Neural cell (in vitro differentiated cells): ENCODE data around the gene SLC25A21. TPM values are rescaled to one million over a fixed set of nuclear protein-coding genes. Genes with fewer than 3 reads are reported as not detected.

ENCODE experiments used
- H2AFZ ChIP-seq: fragments of 200-600, 300-800 bp; sonication (generic), shearing (Covaris generic); 2 replicates; pipeline ENCODE4 v1.6.0; 2014; ENCODE audit warnings: low read depth, mild to moderate bottlenecking, antibody characterized with exemption, low read length, moderate library complexity
- H3F3A ChIP-seq: fragments of 200-600 bp; shearing (Covaris generic); 2 replicates; pipeline ENCODE4 v1.6.1; 2016; ENCODE audit warnings: mild to moderate bottlenecking, moderate library complexity, mixed read lengths, antibody characterized with exemption, low read length; ENCODE audit not compliant: insufficient read depth, poor library complexity, severe bottlenecking
- H3K27ac ChIP-seq: fragments of 200-600, 300-800 bp; sonication (generic), shearing (Covaris generic); 2 replicates; pipeline ENCODE4 v1.5.1; 2014; ENCODE audit warnings: mild to moderate bottlenecking, low read length, moderate library complexity
- H3K27me3 ChIP-seq: fragments of 300-800, 200-600 bp; sonication (generic), shearing (Covaris generic); 2 replicates; pipeline ENCODE4 v1.6.0; 2014; ENCODE audit warnings: mild to moderate bottlenecking, low read depth, low read length, moderate library complexity; ENCODE audit not compliant: insufficient read depth
- H3K36me3 ChIP-seq: fragments of 300-800, 200-600 bp; sonication (generic), shearing (Covaris generic); 2 replicates; pipeline ENCODE4 v1.5.1; 2014; ENCODE audit warnings: mild to moderate bottlenecking, antibody characterized with exemption, low read length, moderate library complexity; ENCODE audit not compliant: insufficient read depth
- H3K4me2 ChIP-seq: fragments of 300-800, 200-600 bp; sonication (generic), shearing (Covaris generic); 2 replicates; pipeline ENCODE4 v1.6.0; 2014; ENCODE audit warnings: mild to moderate bottlenecking, low read length
- H3K4me3 ChIP-seq: fragments of 300-800, 200-600 bp; sonication (generic), shearing (Covaris generic); 2 replicates; pipeline ENCODE4 v1.5.1; 2014; ENCODE audit warnings: mild to moderate bottlenecking, low read length, moderate library complexity
- H3K79me2 ChIP-seq: fragments of 200-600 bp; shearing (Covaris generic); replicated peaks from 2 replicates; pipeline ENCODE4 v1.6.0; 2014; ENCODE audit warnings: mild to moderate bottlenecking, low read length, moderate library complexity; ENCODE audit not compliant: insufficient read depth
- H3K9ac ChIP-seq: fragments of 300-800, 200-600 bp; sonication (generic), shearing (Covaris generic); 2 replicates; pipeline ENCODE4 v1.6.1; 2016; ENCODE audit warnings: mild to moderate bottlenecking, low read length, mixed read lengths
- H3K9me2 ChIP-seq: fragments of 200-600 bp; shearing (Covaris generic); 2 replicates; pipeline ENCODE4 v1.6.1; 2016; ENCODE audit warnings: mild to moderate bottlenecking, low read length, mixed read lengths; ENCODE audit not compliant: insufficient read depth
- H3K9me3 ChIP-seq: fragments of 200-600, 300-800 bp; sonication (generic), shearing (Covaris generic); 2 replicates; pipeline ENCODE4 v1.6.1; 2016; ENCODE audit warnings: mild to moderate bottlenecking, mixed run types, low read length, moderate library complexity, mixed read lengths
- H4K20me1 ChIP-seq: fragments of 200-600 bp; shearing (Covaris generic); 2 replicates; pipeline ENCODE4 v1.6.1; 2016; ENCODE audit warnings: mild to moderate bottlenecking, mixed run types; ENCODE audit not compliant: insufficient read depth
- EP300 ChIP-seq: fragments of 450-650 bp; conservative IDR thresholded peaks from 2 replicates; pipeline ENCODE4 v1.6.1; 2014; ENCODE audit warnings: antibody characterized with exemption, mild to moderate bottlenecking, moderate library complexity; ENCODE audit not compliant: poor library complexity, severe bottlenecking
- EZH2 ChIP-seq: fragments of 200-600, 300-800 bp; shearing (Covaris generic), sonication (generic); IDR thresholded peaks from 2 replicates; pipeline ENCODE4 v1.6.1; 2014; ENCODE audit warnings: antibody characterized with exemption, low read length, borderline replicate concordance, mild to moderate bottlenecking; ENCODE audit not compliant: insufficient read depth, poor library complexity, severe bottlenecking
- MXI1 ChIP-seq: fragments of 450-650 bp; conservative IDR thresholded peaks from 2 replicates; pipeline ENCODE4 v1.6.1; 2014; ENCODE audit warnings: antibody characterized with exemption, mild to moderate bottlenecking; ENCODE audit not compliant: poor library complexity, severe bottlenecking
- POLR2AphosphoS5 ChIP-seq: IDR thresholded peaks from 2 replicates; pipeline ENCODE4 v1.6.1; 2012
- RAD21 ChIP-seq: fragments of 450-650 bp; conservative IDR thresholded peaks from 2 replicates; pipeline ENCODE4 v1.6.1; 2014; ENCODE audit warnings: antibody characterized with exemption, mild to moderate bottlenecking, moderate library complexity
- SMC3 ChIP-seq: fragments of 450-650 bp; conservative IDR thresholded peaks from 2 replicates; pipeline ENCODE4 v1.6.1; 2014; ENCODE audit warnings: antibody characterized with exemption, mild to moderate bottlenecking, moderate library complexity; ENCODE audit not compliant: poor library complexity
- TAF1 ChIP-seq: IDR thresholded peaks from 2 replicates; pipeline ENCODE4 v1.6.1; 2012; ENCODE audit warnings: low read depth
- polyA plus RNA-seq: library from polyadenylated mRNA; depleted of rRNA; stranded (reverse); fragments of >200 nt; gene quantifications from 2 replicates; pipeline ENCODE4 v1.2.3, GENCODE V29; 2014
- TF ChIP-seq, protein P1 (sequence below): fragments of 450-650 bp; IDR thresholded peaks from 2 replicates; pipeline ENCODE4 v1.5.1; 2014; ENCODE audit warnings: antibody characterized with exemption, mild to moderate bottlenecking, moderate library complexity; ENCODE audit not compliant: poor library complexity, severe bottlenecking
- TF ChIP-seq, protein P2 (sequence below): IDR thresholded peaks from 2 replicates; pipeline ENCODE4 v1.6.1; 2012; ENCODE audit warnings: borderline replicate concordance

SLC25A21 gene
- polyA plus RNA-seq, 1 donor from 2014 or later = 0.35 TPM

DNA sequence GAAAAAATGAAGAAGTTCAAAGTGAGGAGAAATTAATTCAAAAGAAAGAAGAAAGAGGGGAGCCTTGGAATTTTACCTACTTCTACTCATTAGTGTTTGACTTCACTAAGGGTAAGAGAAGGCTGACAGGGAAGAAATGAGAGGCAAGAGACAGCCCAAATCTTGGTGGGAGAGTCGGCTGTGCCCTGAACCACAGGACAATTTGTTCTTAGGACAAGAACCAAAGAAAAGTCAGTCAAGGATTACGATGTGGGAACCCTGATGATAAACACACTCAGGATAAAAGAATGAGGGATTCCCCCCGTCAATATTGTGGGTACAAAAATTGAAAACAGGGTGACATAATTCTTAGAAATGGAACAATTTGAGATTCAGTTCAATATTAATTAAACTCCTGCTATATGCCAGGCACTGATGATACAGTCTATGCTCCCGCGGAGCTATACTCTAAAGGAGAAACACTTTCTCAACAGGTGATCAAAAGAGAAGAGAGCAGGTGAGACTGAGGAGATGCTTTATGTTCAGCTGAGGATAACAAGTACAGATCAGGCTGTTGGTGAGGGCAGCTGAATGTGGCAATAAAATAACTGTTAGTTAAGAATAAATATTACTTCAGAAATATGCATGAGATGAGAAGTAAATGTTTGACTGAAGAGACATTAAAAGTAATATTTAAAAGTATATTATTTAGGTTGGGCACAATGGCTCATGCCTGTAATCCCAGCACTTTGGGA lies 175.4 kb downstream of the SLC25A21 start:
- TF ChIP-seq RAD21 (no peak), POLR2AphosphoS5 (no peak), EP300 (no peak), MXI1 (no peak), SMC3 (no peak), TAF1 (no peak), EZH2 (no peak)
- TF ChIP-seq, protein P1, sequence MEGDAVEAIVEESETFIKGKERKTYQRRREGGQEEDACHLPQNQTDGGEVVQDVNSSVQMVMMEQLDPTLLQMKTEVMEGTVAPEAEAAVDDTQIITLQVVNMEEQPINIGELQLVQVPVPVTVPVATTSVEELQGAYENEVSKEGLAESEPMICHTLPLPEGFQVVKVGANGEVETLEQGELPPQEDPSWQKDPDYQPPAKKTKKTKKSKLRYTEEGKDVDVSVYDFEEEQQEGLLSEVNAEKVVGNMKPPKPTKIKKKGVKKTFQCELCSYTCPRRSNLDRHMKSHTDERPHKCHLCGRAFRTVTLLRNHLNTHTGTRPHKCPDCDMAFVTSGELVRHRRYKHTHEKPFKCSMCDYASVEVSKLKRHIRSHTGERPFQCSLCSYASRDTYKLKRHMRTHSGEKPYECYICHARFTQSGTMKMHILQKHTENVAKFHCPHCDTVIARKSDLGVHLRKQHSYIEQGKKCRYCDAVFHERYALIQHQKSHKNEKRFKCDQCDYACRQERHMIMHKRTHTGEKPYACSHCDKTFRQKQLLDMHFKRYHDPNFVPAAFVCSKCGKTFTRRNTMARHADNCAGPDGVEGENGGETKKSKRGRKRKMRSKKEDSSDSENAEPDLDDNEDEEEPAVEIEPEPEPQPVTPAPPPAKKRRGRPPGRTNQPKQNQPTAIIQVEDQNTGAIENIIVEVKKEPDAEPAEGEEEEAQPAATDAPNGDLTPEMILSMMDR = no peak
- TF ChIP-seq, protein P2, sequence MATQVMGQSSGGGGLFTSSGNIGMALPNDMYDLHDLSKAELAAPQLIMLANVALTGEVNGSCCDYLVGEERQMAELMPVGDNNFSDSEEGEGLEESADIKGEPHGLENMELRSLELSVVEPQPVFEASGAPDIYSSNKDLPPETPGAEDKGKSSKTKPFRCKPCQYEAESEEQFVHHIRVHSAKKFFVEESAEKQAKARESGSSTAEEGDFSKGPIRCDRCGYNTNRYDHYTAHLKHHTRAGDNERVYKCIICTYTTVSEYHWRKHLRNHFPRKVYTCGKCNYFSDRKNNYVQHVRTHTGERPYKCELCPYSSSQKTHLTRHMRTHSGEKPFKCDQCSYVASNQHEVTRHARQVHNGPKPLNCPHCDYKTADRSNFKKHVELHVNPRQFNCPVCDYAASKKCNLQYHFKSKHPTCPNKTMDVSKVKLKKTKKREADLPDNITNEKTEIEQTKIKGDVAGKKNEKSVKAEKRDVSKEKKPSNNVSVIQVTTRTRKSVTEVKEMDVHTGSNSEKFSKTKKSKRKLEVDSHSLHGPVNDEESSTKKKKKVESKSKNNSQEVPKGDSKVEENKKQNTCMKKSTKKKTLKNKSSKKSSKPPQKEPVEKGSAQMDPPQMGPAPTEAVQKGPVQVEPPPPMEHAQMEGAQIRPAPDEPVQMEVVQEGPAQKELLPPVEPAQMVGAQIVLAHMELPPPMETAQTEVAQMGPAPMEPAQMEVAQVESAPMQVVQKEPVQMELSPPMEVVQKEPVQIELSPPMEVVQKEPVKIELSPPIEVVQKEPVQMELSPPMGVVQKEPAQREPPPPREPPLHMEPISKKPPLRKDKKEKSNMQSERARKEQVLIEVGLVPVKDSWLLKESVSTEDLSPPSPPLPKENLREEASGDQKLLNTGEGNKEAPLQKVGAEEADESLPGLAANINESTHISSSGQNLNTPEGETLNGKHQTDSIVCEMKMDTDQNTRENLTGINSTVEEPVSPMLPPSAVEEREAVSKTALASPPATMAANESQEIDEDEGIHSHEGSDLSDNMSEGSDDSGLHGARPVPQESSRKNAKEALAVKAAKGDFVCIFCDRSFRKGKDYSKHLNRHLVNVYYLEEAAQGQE = no peak
- no peak overlapping the region for H3K4me2 ChIP-seq
- H3K27me3 ChIP-seq = no peaks in the 10 kb centered on the region
- no peak overlapping the region for H3K4me3 ChIP-seq
- H3K36me3 ChIP-seq = no peaks in the 10 kb centered on the region
- no peaks in the 10 kb centered on the region for H3K79me2 ChIP-seq
- no peak overlapping the region for H3K9ac ChIP-seq
- no peaks in the 10 kb centered on the region for H3K9me2 ChIP-seq
- H4K20me1 ChIP-seq = no peaks in the 10 kb centered on the region
- H3F3A ChIP-seq = no peaks in the 10 kb centered on the region
- no peak overlapping the region for H3K27ac ChIP-seq
- H3K9me3 ChIP-seq = no peaks in the 10 kb centered on the region
- no peak overlapping the region for H2AFZ ChIP-seq

DNA sequence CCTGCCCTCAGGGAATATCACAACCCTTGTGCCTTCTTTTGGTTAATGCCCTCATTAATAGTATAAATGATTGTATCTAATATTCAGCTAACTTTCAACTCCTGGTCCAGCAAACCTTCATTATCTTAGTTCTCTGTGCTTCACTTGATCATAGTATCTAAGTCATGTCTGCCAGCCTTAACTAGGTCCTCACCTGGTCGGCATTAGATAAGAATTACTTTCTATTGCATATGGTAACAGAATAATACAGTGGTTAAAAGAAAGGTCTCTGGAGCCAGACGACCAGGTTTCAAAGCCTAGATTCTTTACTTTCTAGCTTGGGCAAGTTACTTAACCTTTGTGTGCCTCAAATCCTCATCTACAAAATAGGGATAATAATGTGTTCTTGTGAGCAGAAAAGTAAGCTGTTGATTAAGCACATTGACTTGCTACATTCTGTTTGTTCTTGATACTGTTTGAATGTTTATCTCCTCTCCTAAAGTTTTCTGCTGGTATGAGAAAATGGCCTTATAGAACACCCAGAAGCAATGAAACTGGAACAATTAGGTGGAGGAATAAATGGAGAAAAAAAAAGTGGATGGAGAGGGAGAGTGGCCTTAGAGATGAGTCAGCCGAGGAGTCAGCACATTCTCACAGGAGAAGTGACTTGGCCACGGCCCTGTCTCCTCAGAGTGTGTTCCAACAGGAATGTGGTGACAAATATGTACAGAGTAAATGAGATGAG lies 176.1 kb downstream of the SLC25A21 start:
- Histone ChIP-seq H3F3A (no peaks in the 10 kb centered on the region), H3K9me3 (no peaks in the 10 kb centered on the region), H3K4me3 (no peak overlapping the region), H3K79me2 (no peaks in the 10 kb centered on the region), H3K9me2 (no peaks in the 10 kb centered on the region), H3K27ac (no peak overlapping the region), H3K27me3 (no peaks in the 10 kb centered on the region), H2AFZ (no peak overlapping the region), H3K4me2 (no peak overlapping the region), H3K36me3 (no peaks in the 10 kb centered on the region), H3K9ac (no peak overlapping the region), H4K20me1 (no peaks in the 10 kb centered on the region)
- TF ChIP-seq EZH2 (no peak), SMC3 (no peak), POLR2AphosphoS5 (no peak), RAD21 (no peak), TAF1 (no peak), MXI1 (no peak), EP300 (no peak)
- TF ChIP-seq, protein P1 = no peak
- TF ChIP-seq, protein P2 = no peak
